GM12864 (cell line): ENCODE measurements around the gene RMP24.
"Not testable (repeated sequence)": the region's sequence is repeated elsewhere in the genome, so short reads cannot be mapped to it uniquely, and the experiment has no call there.

Experiments
- DNase-seq: peaks from one replicate; pipeline ENCODE4 v3.0.0-alpha.2; 2011; ENCODE audit warnings: low read depth
- H3K4me3 ChIP-seq: 2 replicates; pipeline ENCODE4 v1.5.1; 2011; ENCODE audit warnings: mild to moderate bottlenecking, low read depth, low read length, control low read depth
- CTCF ChIP-seq: IDR thresholded peaks from 2 replicates; pipeline ENCODE4 v1.5.1; 2011; ENCODE audit warnings: low read depth, mild to moderate bottlenecking, moderate library complexity, low read length, control low read depth, inconsistent platforms; ENCODE audit errors: missing control alignments

The RMP24 gene

GRCh38 chr18:35962320-35962719, 10.2 kb upstream of the RMP24 start:
- H3K4me3 ChIP-seq = no peak overlapping the region
- no peak for DNase-seq
- TF ChIP-seq CTCF = no peak

- no peak for TF ChIP-seq CTCF
- DNase-seq = no peak
- H3K4me3 ChIP-seq = no peak overlapping the region
These were observed 8.2 kb upstream of the RMP24 start for GRCh38 chr18:35964319-35964718.

GRCh38 chr18:35967866-35968265, 4.6 kb upstream of the RMP24 start:
- not testable (repeated sequence) for H3K4me3 ChIP-seq, DNase-seq

GRCh38 chr18:35968278-35968880, 4.1 kb upstream of the RMP24 start:
- no peak overlapping the region for H3K4me3 ChIP-seq
- no peak for TF ChIP-seq CTCF
- no peak for DNase-seq

GRCh38 chr18:35969676-35970075, 2.8 kb upstream of the RMP24 start:
- DNase-seq = no peak
- H3K4me3 ChIP-seq = no peak overlapping the region
- TF ChIP-seq CTCF = no peak

GRCh38 chr18:35971661-35972196, 750 bp upstream of the RMP24 start:
- DNase-seq = no peak
- TF ChIP-seq CTCF = no peak
- peak overlapping the region; percentile 80 for H3K4me3 ChIP-seq

GRCh38 chr18:35973650-35974049, 1.2 kb downstream of the RMP24 start:
- no peak for DNase-seq
- H3K4me3 ChIP-seq = peak overlapping the region; percentile 80
- no peak for TF ChIP-seq CTCF
